GM21529 (cell line): ENCODE results near the gene RERE.
"Not testable (repeated sequence)": the region's sequence is repeated elsewhere in the genome, so short reads cannot be mapped to it uniquely, and the experiment has no call there.

ENCODE experiments used
- ATAC-seq: cut with Tn5 transposase; IDR thresholded peaks from one replicate; pipeline ENCODE4 v1.9.1; 2021; ENCODE audit not compliant: unreplicated experiment

RERE gene

DNA sequence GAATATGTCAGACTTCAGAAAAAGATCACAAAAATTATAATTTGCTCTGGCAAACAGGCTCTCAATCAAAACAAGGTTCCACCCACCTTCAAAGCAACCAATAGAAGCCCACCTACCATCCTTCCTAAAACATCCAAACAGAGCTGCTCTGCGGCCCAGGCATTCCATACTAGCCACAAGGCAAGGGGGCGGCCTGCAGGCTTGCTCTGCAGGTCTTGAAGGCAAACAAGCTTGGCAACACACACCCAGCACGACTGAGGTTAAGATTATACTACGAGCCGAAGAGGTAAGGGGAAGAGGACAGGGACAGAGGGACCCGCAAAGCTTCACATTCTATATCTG is 292.3 kb downstream of the RERE start:
- ATAC-seq = no peak

DNA sequence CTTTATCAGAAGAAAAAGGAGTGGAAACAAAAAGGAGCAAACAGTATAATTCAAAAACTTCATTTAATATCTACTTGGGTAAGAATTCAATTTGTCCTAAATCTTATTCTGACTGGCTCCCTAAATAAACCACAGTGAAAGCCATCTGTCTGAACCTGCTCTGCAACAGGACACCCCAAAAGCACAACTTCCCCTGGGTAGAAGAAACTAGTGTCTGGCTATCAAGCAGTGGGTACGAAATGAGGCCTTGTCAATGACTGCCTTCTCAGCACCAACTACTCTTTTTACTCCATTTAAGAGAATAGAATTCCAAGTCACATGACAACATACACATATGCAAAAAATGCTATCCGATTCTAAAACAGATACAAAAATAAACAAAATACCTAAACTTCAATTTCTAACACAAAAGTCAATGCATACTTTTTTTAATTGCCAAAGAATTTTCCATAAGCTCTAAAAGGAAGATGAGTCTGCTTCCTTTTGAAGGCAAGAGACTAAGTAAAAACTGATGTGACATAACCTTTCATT is 292.7 kb downstream of the RERE start:
- ATAC-seq = no peak

DNA sequence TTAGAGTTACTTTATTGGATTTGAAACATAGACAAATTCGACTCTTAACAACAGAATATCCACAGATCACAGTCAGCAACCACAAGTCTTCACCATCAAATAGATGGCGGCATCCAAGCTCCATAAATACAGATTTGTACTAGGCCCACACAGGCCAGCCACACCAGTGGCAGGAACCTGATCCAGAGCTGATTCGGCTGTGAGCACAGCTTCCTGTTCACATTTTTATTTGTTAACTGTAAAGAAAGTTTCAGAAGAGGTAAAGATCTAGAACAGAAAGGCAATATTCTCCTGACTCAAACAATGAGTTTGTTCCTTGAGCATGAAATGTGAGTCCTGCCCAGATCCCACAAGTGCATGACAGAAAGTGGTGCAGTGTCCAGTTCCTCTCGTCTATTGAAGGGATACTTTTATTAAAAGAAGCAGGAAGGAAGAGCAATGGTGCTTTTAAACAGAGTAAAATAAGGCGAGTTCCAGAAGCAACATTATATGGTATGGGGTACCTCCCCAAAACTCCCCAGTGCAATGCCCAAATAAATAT is 293.7 kb downstream of the RERE start:
- ATAC-seq = no peak

DNA sequence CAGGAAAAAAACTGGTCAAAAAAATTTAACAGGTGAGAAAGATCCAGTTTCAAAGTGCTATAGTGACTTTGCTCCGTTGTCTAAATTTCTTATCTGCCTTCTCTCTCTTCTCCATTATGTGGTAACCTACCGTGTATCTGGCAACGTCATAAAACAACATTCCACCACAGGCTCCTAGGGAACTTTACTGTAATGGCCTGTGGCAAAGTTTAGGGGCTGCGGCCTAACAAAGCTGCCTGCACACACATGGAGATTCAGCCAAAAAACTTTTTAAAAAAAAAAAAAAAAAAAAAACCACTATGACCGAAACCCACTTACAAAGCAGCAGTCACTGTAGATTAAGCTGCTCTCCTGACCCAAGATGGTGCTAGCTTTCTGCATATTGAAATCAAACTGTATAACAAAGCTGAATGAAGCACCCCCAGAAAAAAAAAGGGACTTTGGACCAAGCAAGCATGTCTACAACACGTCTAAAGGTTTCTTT is 296.9 kb downstream of the RERE start:
- no peak for ATAC-seq

DNA sequence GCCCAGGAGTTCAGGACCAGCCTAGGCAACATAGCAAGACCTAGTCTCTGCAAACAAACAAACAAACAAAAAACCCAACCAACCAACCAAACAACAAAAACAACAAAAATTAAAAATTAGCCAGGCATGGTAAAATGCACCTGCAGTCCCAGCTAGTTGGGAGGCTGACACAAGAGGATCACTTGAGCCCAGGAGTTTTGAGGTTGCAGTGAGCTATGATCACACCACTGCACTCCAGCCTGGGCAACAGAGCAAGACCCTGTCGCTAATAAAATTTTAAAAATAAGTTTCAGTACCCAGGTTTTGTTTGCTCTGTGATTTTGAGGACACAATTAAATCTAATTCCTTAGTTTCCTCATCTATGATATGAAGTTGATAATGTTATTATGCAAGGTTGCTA is 298.3 kb downstream of the RERE start:
- ATAC-seq = no peak

DNA sequence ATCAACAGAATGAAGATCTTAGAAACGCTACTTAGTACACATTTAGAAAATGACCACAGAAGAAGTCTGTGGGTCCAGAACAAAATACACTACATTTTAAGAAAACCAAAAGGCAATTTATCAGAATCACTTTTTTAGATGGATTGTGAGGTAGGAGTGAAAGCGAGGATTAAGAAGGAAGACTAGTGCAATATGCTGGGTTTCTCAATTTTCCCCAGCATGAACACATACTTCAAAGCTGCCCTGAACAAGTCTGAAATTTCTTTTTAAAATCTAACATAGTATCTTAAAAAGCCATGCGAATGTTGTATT is 299.0 kb downstream of the RERE start:
- no peak for ATAC-seq

DNA sequence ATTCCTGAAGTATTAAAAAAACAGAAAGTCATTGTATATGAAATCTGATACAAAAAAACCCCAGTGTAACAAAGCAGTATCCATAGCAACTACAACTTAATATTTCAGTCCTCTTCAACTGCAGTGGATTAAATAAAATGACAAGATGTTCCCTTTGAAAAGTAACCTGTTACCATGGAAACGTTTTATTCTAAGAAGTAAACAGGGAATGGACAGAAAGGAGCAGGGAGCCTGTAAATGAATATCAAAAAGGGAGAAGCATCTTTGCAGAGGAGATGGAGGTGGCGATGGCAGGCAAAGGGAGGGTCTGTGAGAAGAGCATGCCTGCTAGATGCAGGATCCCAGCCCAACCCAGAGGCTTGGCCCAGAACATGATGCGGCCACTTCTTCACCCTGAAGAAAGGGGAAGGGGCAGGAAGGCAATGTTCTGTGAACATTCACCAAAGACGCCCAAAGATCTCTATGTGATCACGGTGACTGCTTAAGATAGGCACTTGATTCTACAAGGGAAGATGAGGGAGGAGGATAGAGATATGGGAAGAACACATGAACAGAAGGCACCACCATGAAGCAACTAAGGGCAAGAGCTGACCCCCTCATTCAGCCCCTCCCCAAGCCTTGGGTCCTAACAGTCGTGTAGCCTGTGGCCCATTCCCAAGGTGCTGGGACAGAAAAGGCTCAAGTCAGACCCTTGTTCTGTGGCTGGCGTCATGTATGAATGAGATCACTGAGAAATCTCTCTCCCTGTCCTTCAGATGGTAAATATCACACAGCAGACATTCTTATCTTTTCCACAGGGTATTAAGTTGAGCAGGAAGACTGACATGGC is 299.6 kb downstream of the RERE start:
- ATAC-seq = no peak

DNA sequence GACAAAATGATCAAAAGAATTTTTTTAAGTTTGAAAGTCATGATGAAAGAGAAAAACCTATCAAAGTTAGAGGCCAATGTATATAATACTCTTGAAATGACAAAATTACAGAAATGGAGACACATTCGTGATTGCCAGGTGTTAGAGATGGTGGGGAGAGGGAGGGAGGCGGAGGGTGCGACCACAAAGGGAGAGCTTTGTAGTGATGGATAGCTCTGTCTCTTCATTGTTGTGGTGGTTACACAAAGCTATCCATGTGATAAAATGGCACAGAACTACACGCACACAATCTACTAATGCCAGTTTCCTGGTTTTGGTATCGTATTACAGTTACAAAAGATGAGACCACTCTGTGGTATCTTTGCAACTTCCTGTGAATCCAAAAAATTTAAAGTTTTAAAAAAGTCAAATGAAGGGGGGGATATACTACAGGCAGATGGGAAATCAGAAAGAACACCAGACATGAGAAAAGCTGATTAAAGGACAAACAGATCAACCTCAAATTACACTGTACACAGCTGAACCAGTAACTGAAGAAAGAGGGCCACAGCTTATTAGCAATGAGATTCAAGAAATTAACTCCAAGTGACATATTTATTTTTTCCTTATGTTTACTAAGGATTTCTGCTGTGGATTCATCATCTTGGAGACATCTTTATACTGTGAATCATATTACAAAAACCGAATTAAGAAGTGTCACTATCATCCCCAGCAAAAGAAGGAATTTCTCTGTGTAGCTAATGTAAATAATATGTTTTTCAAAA is 300.5 kb downstream of the RERE start:
- no peak for ATAC-seq

DNA sequence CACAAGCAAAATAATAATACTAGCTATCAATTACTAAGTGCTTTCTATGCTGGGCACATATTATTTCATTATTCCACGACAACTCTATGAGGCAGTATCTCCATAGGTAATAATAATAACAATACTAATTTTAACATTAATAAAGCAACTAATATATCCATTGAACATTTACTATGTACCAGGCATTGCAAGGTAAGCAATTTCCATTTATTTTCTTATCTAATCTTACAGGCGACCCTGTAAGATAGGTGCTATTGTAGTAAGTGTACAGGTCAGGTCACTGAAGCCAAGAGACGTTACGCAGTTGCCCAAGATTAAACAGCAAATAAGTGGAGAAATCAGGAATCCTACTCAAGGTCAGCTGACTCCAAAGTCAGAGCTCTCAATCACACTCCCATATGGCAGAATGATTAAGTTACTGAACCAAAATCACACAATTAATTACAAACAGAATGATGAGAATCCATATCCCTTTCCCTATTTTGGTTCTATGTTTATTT is 301.1 kb downstream of the RERE start:
- ATAC-seq = no peak

DNA sequence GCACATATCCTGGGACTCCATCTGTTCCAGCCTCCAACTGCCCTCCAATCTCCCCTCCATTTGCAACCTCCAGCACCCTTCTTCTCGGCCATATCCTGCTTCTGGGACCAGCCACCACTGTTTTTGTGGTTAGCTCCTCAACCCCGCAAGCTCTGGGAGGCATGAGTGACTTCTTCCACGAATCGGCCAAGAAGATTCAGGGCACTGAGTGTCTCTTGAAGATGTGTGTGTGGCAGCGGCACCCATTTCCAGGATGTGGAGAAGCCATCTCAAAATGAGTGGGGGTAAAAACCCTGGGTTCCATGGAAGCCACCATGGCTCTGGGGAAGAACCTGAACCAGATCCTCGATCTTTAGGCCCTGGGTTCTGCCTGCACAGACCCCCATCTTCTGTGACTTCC is 304.9 kb downstream of the RERE start:
- no peak for ATAC-seq

DNA sequence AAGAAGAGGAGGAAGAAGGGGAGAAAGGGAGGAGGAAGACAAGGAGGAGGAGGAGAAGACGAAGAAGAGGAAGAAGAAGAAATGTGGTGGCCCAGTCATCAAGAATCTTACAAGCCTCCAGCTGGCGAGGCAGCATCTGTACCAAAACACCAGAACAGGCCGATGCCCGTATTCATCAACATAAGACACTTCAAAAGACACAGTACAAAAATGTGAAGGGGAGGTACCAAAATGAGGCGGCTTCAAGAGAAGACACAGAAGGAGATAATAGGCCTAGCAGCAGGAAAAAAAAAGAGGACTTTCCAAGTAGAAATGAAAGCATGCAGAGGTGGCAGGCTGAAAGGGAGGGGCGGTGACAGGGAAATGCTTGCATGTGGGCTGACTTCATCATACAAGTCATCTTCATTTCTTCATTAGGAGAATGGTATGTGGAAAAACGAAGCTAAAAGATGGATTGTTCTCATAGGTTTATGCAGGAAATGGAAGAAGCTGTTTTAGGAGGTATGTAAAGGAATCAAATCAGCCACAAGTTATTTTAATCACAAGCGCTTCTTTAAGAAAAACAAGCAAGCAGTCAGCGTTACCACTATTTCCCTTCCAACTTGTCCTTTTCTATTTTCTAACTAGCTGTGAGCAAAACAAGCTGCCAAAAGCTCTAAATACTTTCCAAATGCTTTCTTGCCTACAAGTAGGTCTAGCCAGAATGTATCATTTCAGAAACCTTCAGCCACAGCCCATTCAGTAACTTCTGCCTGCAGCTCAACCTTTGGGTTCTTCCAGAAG is 307.2 kb downstream of the RERE start:
- ATAC-seq = no peak

DNA sequence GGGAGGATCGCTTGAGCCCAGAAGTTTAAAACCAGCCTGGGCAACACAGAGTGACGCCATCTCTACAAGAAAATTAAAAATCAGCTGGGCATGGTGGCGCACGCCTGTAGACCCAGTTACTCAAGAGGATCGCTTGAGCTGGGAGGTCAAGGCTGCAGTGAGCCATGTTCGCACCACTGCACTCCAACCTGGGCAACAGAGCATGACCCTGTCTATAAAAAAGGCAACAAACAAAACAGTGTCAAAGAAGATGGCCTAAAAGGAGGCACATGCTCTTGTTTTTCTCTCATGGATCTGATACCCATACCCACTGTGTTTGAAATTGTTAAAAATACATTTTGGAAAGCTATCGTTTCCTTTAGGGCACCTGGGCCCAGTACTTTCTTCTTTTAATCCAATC is 307.9 kb downstream of the RERE start:
- no peak for ATAC-seq

DNA sequence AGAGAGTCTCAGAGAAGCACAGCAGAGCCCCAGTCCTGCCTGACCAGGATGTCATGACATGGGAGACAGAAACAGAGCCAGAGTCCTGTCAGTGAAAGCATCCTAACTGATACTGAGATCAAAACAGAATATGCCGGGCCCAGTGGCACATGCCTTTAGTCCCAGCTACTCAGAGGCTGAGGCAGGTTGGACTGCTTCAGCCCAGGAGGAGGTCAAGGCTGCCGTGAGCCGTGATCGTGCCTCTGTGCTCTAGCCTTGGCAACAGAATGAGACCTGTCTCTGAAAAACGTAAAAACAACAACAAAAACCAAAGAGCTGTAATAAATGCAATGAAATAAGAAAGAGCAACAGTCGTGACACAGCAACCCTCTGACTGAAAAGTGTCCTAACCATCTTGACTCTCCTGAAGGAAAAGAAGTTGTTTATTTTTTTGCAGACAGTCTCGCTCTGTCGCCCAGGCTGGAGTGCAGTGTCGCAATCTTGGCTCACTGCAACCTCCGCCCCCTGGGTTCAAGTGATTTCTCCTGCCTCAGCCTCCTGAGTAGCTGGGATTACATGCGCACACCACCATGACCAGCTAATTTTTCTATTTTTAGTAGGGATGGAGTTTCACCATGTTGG is 310.3 kb downstream of the RERE start:
- ATAC-seq = no peak

DNA sequence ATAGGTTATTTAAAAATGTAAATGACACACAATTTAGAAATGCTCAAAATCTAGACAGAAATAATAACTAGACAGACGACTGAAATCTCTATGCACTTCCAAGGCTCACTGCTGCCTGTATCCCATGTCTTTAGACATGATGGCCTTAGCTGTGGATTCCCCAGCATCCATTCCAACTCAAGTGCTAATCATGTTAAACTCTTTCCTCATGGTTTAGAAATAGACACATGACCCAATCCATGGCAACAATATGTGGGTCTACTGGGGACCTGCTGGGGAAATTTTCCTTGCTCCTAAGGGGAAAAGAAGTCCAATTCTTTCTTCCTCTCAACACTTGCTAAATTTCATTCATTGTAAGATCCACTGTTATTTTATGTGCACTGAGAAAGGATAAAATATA is 311.0 kb downstream of the RERE start:
- ATAC-seq = no peak

DNA sequence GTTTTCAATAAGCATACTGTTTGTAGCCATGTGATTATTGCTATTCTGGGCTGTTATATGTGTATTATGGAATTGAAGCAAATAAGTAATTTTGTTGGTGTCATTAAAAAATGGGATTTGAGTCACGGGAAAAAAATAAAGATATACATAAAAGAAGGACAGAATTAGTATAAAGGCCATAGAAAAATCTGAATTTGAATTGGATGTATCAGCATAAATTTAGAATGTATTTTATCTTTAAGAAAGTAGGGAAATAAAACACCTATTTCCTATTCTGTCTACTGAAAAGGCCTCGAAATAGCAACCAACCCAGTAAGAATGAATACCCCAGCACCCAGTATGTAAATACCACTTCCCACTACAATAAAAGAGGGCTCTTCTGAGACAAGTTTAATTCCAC is 313.6 kb downstream of the RERE start:
- no peak for ATAC-seq

DNA sequence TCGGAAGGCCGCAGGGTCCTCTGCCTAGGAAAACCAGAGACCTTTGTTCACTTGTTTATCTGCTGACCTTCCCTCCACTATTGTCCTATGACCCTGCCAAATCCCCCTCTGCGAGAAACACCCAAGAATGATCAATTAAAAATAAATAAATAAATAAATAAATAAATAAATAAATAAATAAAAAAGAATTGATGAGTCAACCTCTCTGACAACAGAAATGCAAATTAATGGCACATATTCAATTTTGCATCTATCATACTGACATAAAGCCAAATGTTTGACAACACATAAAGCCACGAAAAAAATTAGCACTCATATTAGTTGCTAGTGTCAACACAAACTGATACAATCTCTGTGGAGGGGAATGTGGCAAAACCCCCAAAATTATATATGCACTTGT is 314.5 kb downstream of the RERE start:
- not testable (repeated sequence) for ATAC-seq

DNA sequence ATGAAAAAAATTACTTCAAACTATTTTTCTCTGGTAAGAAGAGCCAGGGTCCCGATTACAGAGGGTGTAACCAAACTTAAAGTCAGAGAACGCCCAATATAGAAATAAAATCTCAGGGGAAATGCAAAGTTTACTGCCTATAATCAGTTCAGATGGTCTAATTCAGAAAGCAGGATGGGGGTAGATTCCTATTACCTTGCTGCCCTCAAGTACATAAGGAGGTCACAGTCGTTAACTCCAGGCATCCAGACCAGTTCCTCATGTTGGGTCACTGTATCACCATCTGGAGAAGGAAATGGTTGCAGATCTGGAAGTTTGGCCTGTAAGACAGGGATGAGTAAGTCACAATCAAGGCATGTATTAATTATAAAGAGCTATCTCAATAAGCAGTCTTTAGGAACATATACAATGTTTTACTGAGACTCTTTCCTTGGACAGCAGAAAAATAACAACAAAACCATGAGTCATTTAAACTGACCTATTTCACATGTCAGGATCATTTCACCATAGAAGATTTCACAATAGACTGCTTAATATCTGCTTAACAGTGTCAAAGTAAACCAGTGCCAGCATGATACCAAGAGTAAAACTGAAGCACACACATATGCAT is 320.1 kb downstream of the RERE start:
- ATAC-seq = no peak

DNA sequence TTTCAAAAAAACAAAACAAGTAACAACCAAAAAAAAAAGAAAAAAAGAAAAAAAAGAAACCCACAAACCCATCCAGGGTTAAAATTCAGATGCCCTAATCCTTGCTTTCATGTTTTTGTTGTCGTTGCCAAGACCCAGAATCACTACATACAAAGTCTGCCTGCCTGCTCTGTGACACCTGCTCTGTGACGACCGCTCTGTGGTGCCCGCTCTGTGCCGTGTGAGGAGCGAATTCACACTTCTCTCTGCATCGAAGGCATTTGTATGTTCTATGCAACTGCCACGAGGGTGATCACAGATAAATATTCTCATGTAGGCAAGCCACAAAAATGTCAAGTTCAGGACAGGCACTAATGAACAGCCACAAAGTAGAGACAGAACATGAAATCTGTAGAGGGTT is 321.0 kb downstream of the RERE start:
- no peak for ATAC-seq

DNA sequence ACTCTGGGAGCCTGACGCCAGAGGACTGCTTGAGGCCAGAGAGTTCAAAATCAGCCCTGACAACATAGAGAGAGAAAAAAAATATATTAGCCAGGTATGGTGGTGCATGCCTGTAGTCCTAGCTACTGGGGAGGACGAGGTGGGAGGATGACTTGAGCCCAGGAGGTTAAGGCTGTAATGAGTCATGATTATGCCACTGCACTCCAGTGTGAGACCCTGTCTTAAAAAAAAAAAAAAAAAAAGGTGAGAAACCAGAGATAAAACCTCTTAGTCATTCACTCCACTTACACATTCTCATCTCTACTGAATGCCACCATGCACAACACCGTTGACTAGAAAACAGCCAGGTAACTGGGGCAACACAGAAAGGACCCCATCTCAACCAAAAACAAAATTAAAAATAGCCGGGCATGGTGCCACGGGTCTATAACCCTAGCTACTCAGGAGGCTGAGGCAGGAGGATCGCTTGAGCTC is 321.5 kb downstream of the RERE start:
- no peak for ATAC-seq

DNA sequence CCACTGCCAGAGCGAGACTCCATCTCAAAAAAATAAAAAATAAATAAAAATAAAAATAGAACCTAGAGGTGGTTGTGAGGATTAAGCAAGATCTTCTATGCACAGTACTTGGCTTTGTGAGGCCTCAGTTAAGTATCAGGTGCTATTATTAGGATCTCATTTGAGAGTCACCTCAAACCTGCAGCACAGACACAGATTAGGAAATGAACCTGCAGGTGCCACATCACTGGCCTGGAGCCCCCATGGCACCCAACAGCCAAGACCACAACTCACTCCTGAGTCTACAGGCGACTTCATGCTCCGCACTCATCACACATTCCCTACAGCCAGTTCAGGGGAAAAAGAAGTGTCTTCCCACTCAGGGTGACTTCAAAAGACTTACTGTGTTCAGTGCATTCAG is 322.8 kb downstream of the RERE start:
- ATAC-seq = no peak
